ENCODE results near the gene NUP160.

DNA sequence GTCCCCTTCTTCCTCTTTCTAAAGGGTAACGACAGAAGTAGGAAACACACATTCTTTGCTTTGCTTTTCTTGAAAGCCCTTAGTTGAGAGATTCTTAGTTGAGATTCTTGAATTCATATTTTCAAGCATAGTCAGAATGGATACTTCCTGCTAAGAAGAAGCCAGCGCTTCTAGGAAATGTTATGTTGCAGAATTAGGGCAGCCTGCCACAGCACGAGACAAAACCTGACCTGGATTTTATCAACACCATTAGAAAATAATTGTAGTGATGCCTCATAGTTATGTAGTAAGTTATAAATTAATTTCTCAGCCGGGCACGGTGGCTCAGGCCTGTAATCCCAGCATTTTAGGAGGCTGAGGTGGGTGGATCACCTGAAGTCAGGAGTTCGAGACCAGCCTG is 37.9 kb upstream of the NUP160 start:
- TF ChIP-seq, protein P1, sequence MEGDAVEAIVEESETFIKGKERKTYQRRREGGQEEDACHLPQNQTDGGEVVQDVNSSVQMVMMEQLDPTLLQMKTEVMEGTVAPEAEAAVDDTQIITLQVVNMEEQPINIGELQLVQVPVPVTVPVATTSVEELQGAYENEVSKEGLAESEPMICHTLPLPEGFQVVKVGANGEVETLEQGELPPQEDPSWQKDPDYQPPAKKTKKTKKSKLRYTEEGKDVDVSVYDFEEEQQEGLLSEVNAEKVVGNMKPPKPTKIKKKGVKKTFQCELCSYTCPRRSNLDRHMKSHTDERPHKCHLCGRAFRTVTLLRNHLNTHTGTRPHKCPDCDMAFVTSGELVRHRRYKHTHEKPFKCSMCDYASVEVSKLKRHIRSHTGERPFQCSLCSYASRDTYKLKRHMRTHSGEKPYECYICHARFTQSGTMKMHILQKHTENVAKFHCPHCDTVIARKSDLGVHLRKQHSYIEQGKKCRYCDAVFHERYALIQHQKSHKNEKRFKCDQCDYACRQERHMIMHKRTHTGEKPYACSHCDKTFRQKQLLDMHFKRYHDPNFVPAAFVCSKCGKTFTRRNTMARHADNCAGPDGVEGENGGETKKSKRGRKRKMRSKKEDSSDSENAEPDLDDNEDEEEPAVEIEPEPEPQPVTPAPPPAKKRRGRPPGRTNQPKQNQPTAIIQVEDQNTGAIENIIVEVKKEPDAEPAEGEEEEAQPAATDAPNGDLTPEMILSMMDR (IDR thresholded peaks at IDR 0.05; ENCODE audit: insufficient read depth, low read length, poor library complexity, severe bottlenecking): no peak
- TF ChIP-seq EZH2phosphoT487 (conservative IDR thresholded peaks at IDR 0.05; ENCODE audit: low read length): no peak

Data from SU-DHL-6 (cell line).